Measurements from ENCODE around the gene SLC7A1. TPM values are rescaled to one million over a fixed set of nuclear protein-coding genes. Genes with fewer than 3 reads are reported as not detected.

Gene SLC7A1
- total RNA-seq, 4 donors from 2014 or later, result 87.5 to 127 (median 93.9) TPM

GRCh38 chr13:29508876-29509252, 86.6 kb downstream of the SLC7A1 start:
- H3K4me1 ChIP-seq, result peaks cover 0 to 57% (median 15%) of the 10 kb centered on the region in 3 donors
- no peaks in the 10 kb centered on the region for H3K9me3 ChIP-seq
- H3K4me3 ChIP-seq, result no peak overlapping the region
- DNase-seq, result no peak
- 85% methylated on average over 2 of the region's 4 CpGs; no CpG with 5 or more reads in 1 of the 2 donors for WGBS, 2 donors
- TF ChIP-seq CTCF (IDR thresholded peaks at IDR 0.05), result no peak
- no peak for TF ChIP-seq POLR2A (IDR thresholded peaks at IDR 0.05)
- intact Hi-C loops (cut with DNase I), result loop anchor here (5.0 to 10.0 kb wide), 2 partner anchors 198 to 606 kb away; no protein-coding TSS in a partner anchor
- no peak overlapping the region for H3K27ac ChIP-seq
- H3K36me3 ChIP-seq, result peaks cover 0 to 43% (median 6%) of the 10 kb centered on the region in 3 donors
- peaks cover 0 to 37% (median 2%) of the 10 kb centered on the region in 4 donors for H3K27me3 ChIP-seq

GRCh38 chr13:29508130-29508875, 87.2 kb downstream of the SLC7A1 start:
- no peak for TF ChIP-seq POLR2A (IDR thresholded peaks at IDR 0.05)
- peak; percentile 90 to 99 (median 94) for TF ChIP-seq CTCF (IDR thresholded peaks at IDR 0.05)
- DNase-seq, result no peak
- Histone ChIP-seq H3K36me3 (peaks cover 0 to 37% (median 3%) of the 10 kb centered on the region in 3 donors), H3K4me3 (no peak overlapping the region), H3K4me1 (peaks cover 0 to 61% (median 15%) of the 10 kb centered on the region in 3 donors), H3K27ac (no peak overlapping the region), H3K9me3 (no peaks in the 10 kb centered on the region), H3K27me3 (peaks cover 0 to 43% (median 2%) of the 10 kb centered on the region in 4 donors)
- WGBS, 2 donors, result 38 to 49% methylated on average over 5 to 7 of the region's 16 CpGs
- intact Hi-C loops (cut with DNase I), result loop anchor here (5.0 to 10.0 kb wide), 2 partner anchors 199 to 606 kb away; no protein-coding TSS in a partner anchor

GRCh38 chr13:29507356-29507755, 88.1 kb downstream of the SLC7A1 start:
- H3K27ac ChIP-seq, result no peak overlapping the region
- intact Hi-C loops (cut with DNase I), result loop anchor here (5.0 to 10.0 kb wide), 2 partner anchors 200 to 607 kb away; no protein-coding TSS in a partner anchor

GRCh38 chr13:29505950-29506349, 89.5 kb downstream of the SLC7A1 start:
- intact Hi-C loops (cut with DNase I), result loop anchor here (5.0 to 10.0 kb wide), 2 partner anchors 201 to 609 kb away; no protein-coding TSS in a partner anchor
- Histone ChIP-seq H3K36me3 (peaks cover 0 to 14% (median 0%) of the 10 kb centered on the region in 3 donors), H3K4me3 (no peak overlapping the region), H3K27ac (no peak overlapping the region), H3K9me3 (no peaks in the 10 kb centered on the region), H3K4me1 (peaks cover 0 to 52% (median 15%) of the 10 kb centered on the region in 3 donors), H3K27me3 (peaks cover 0 to 56% (median 2%) of the 10 kb centered on the region in 4 donors)
- no peak for DNase-seq
- no peak for TF ChIP-seq CTCF (IDR thresholded peaks at IDR 0.05)
- TF ChIP-seq POLR2A (IDR thresholded peaks at IDR 0.05), result no peak
- 29 to 67% methylated on average over 3 to 6 of the region's 10 CpGs for WGBS, 2 donors

More at GRCh38 chr13:29507356-29507755, 88.1 kb downstream of the SLC7A1 start:
- 50 to 53% methylated on average over 7 to 14 of the region's 14 CpGs for WGBS, 2 donors
- DNase-seq, result no peak
- Histone ChIP-seq H3K9me3 (no peaks in the 10 kb centered on the region), H3K27me3 (peaks cover 0 to 52% (median 2%) of the 10 kb centered on the region in 4 donors), H3K36me3 (peaks cover 0 to 28% (median 0%) of the 10 kb centered on the region in 3 donors), H3K4me3 (no peak overlapping the region), H3K4me1 (peaks cover 0 to 65% (median 15%) of the 10 kb centered on the region in 3 donors)
- TF ChIP-seq POLR2A (IDR thresholded peaks at IDR 0.05), result no peak
- TF ChIP-seq CTCF (IDR thresholded peaks at IDR 0.05), result no peak

- no peak for TF ChIP-seq CTCF (IDR thresholded peaks at IDR 0.05)
- TF ChIP-seq POLR2A (IDR thresholded peaks at IDR 0.05), result no peak
- WGBS, 2 donors, result 25 to 41% methylated on average over 11 to 15 of the region's 17 CpGs
- Histone ChIP-seq H3K4me3 (no peak overlapping the region), H3K36me3 (peaks cover 0 to 9% (median 0%) of the 10 kb centered on the region in 3 donors), H3K27me3 (peaks cover 0 to 56% (median 2%) of the 10 kb centered on the region in 4 donors), H3K4me1 (peaks cover 0 to 49% (median 15%) of the 10 kb centered on the region in 3 donors), H3K9me3 (no peaks in the 10 kb centered on the region), H3K27ac (no peak overlapping the region)
- DNase-seq, result no peak
- intact Hi-C loops (cut with DNase I), result loop anchor here (5.0 to 10.0 kb wide), 2 partner anchors 202 to 609 kb away; no protein-coding TSS in a partner anchor
Measured at GRCh38 chr13:29505511-29505910, 90.0 kb downstream of the SLC7A1 start.
